GM23248 (cell line): ENCODE data around the gene SLC35C1. TPM values are rescaled to one million over a fixed set of nuclear protein-coding genes. Genes with fewer than 3 reads are reported as not detected.

ENCODE experiments used
- DNase-seq: peaks from one replicate; pipeline ENCODE4 v3.0.0-alpha.2; 2015
- H2AFZ ChIP-seq: fragments of 200-600 bp; sonication (generic); 2 replicates; pipeline ENCODE4 v1.6.1; 2016; ENCODE audit warnings: antibody characterized with exemption
- H3F3A ChIP-seq: fragments of 200-600 bp; sonication (generic); 2 replicates; pipeline ENCODE4 v1.6.1; 2016; ENCODE audit warnings: mild to moderate bottlenecking, antibody characterized with exemption, mixed run types; ENCODE audit not compliant: insufficient read depth
- H3K27ac ChIP-seq: fragments of 200-600 bp; sonication (generic); 2 replicates; pipeline ENCODE4 v1.5.1; 2016; ENCODE audit warnings: mild to moderate bottlenecking
- H3K27me3 ChIP-seq: fragments of 200-600 bp; sonication (generic); replicated peaks from 2 replicates; pipeline ENCODE4 v1.6.1; 2016; ENCODE audit warnings: mild to moderate bottlenecking; ENCODE audit not compliant: insufficient read depth
- H3K36me3 ChIP-seq: fragments of 200-600 bp; sonication (generic); 2 replicates; pipeline ENCODE4 v1.6.1; 2016; ENCODE audit warnings: low read depth, mild to moderate bottlenecking
- H3K4me1 ChIP-seq: fragments of 200-600 bp; sonication (generic); 2 replicates; pipeline ENCODE4 v1.6.1; 2016; ENCODE audit warnings: mild to moderate bottlenecking; ENCODE audit not compliant: insufficient read depth
- H3K4me2 ChIP-seq: fragments of 200-600 bp; sonication (generic); one replicate; pipeline ENCODE4 v1.6.1; 2016; ENCODE audit warnings: mild to moderate bottlenecking; ENCODE audit not compliant: unreplicated experiment
- H3K4me3 ChIP-seq: fragments of 200-600 bp; sonication (generic); 2 replicates; pipeline ENCODE4 v1.5.1; 2016; ENCODE audit warnings: mild to moderate bottlenecking
- H3K79me2 ChIP-seq: fragments of 200-600 bp; sonication (generic); 2 replicates; pipeline ENCODE4 v1.6.1; 2016; ENCODE audit warnings: mild to moderate bottlenecking; ENCODE audit not compliant: insufficient read depth
- H3K9ac ChIP-seq: fragments of 200-600 bp; sonication (generic); 2 replicates; pipeline ENCODE4 v1.6.1; 2016; ENCODE audit warnings: mild to moderate bottlenecking
- H3K9me2 ChIP-seq: fragments of 200-600 bp; sonication (generic); 2 replicates; pipeline ENCODE4 v1.6.1; 2016; ENCODE audit warnings: mixed run types, mild to moderate bottlenecking, moderate library complexity; ENCODE audit not compliant: insufficient read depth
- H3K9me3 ChIP-seq: fragments of 200-600 bp; sonication (generic); one replicate; pipeline ENCODE4 v1.6.1; 2017; ENCODE audit warnings: low read depth
- H4K20me1 ChIP-seq: fragments of 200-600 bp; sonication (generic); 2 replicates; pipeline ENCODE4 v1.6.0; 2016; ENCODE audit not compliant: insufficient read depth
- EZH2 ChIP-seq: fragments of 200-600 bp; sonication (generic); IDR thresholded peaks from 2 replicates; pipeline ENCODE4 v1.6.1; 2018; ENCODE audit warnings: antibody characterized with exemption, mild to moderate bottlenecking; ENCODE audit not compliant: insufficient read depth, poor library complexity, severe bottlenecking
- EZH2phosphoT487 ChIP-seq: fragments of 200-600 bp; sonication (generic); IDR thresholded peaks from 2 replicates; pipeline ENCODE4 v1.6.1; 2018; ENCODE audit warnings: antibody characterized with exemption, moderate library complexity, mild to moderate bottlenecking, low read depth; ENCODE audit not compliant: insufficient read depth
- WGBS, 2 experiments: methylation state at CpG; one replicate each; pipeline ENCODE4 v1.1.6; 2015 to 2017; ENCODE audit warnings: low lambda C conversion rate in 2 of 2, low coverage in 1 of 2; ENCODE audit errors: missing lambda C conversion rate in 2 of 2; 5-methylcytosine and 5-hydroxymethylcytosine counted together
- in situ Hi-C: fragments of 300-500 bp; cut with MboI; formaldehyde crosslinking; loops from 2 replicates; pipeline ENCODE4 v1.15.0; 2020
- polyA plus RNA-seq: library from polyadenylated mRNA; unstranded; fragments of >200 nt; fragmentation: Nextera tagmentation; extraction: Ambion mirVana; gene quantifications from 2 replicates; pipeline ENCODE4 v1.2.1, GENCODE V29; 2016
- total RNA-seq: library from RNA; depleted of rRNA; stranded (reverse); fragments of >200 nt; shearing (Covaris generic); gene quantifications from 2 replicates; pipeline ENCODE4 v1.2.3, GENCODE V29; 2014

Gene SLC35C1
- total and polyA plus RNA-seq, 2 experiments from 2014 or later: 12.5 to 17.8 TPM

GRCh38 chr11:45761659-45762058, 43.3 kb upstream of the SLC35C1 start:
- H3K9me2 ChIP-seq: no peaks in the 10 kb centered on the region
- H3F3A ChIP-seq: no peaks in the 10 kb centered on the region
- H3K79me2 ChIP-seq: no peaks in the 10 kb centered on the region
- no peak overlapping the region for H2AFZ ChIP-seq
- peaks cover 36% of the 10 kb centered on the region for H3K27me3 ChIP-seq
- no peaks in the 10 kb centered on the region for H3K4me1 ChIP-seq
- in situ Hi-C loops: loop anchor here (10.0 kb wide), 1 partner anchor 397 kb away; no protein-coding TSS in a partner anchor
- no peak for DNase-seq
- H3K4me2 ChIP-seq: no peak overlapping the region
- H3K36me3 ChIP-seq: no peaks in the 10 kb centered on the region
- no peak overlapping the region for H3K9ac ChIP-seq
- no peak for TF ChIP-seq EZH2phosphoT487
- 71 to 76% methylated on average over 6 of the region's 6 CpGs for WGBS, 2 experiments
- H3K27ac ChIP-seq: no peak overlapping the region
- H4K20me1 ChIP-seq: no peaks in the 10 kb centered on the region
- no peak overlapping the region for H3K4me3 ChIP-seq
- no peaks in the 10 kb centered on the region for H3K9me3 ChIP-seq

- DNase-seq: no peak
- in situ Hi-C loops: loop anchor here (10.0 kb wide), 1 partner anchor 400 kb away; no protein-coding TSS in a partner anchor
- Histone ChIP-seq H3K4me3 (no peak overlapping the region), H3K4me2 (no peak overlapping the region), H4K20me1 (no peaks in the 10 kb centered on the region), H3K4me1 (no peaks in the 10 kb centered on the region), H3F3A (no peaks in the 10 kb centered on the region), H3K9ac (no peak overlapping the region), H3K79me2 (no peaks in the 10 kb centered on the region), H3K9me2 (no peaks in the 10 kb centered on the region), H3K27ac (no peak overlapping the region), H3K36me3 (no peaks in the 10 kb centered on the region), H3K27me3 (peaks cover 56% of the 10 kb centered on the region), H3K9me3 (no peaks in the 10 kb centered on the region), H2AFZ (no peak overlapping the region)
- no peak for TF ChIP-seq EZH2
- no peak for TF ChIP-seq EZH2phosphoT487
- 36 to 40% methylated on average over 8 of the region's 8 CpGs for WGBS, 2 experiments
Measured at GRCh38 chr11:45765107-45765668, 39.8 kb upstream of the SLC35C1 start.

GRCh38 chr11:45765836-45766235, 39.1 kb upstream of the SLC35C1 start:
- Histone ChIP-seq H3K27me3 (peaks cover 60% of the 10 kb centered on the region), H2AFZ (no peak overlapping the region), H3K4me3 (no peak overlapping the region), H3K27ac (no peak overlapping the region), H3K9me3 (no peaks in the 10 kb centered on the region), H3K9ac (no peak overlapping the region), H3K79me2 (no peaks in the 10 kb centered on the region), H3K4me2 (no peak overlapping the region), H3K36me3 (no peaks in the 10 kb centered on the region), H3F3A (no peaks in the 10 kb centered on the region), H3K9me2 (no peaks in the 10 kb centered on the region), H3K4me1 (no peaks in the 10 kb centered on the region), H4K20me1 (no peaks in the 10 kb centered on the region)
- TF ChIP-seq EZH2: no peak
- WGBS, 2 experiments: 55 to 56% methylated on average over 4 of the region's 4 CpGs
- in situ Hi-C loops: loop anchor here (10.0 kb wide), 1 partner anchor 401 kb away; no protein-coding TSS in a partner anchor
- no peak for DNase-seq

GRCh38 chr11:45766469-45766868, 38.5 kb upstream of the SLC35C1 start:
- no peaks in the 10 kb centered on the region for H3K36me3 ChIP-seq
- H3K79me2 ChIP-seq: no peaks in the 10 kb centered on the region
- H2AFZ ChIP-seq: no peak overlapping the region
- no peaks in the 10 kb centered on the region for H3K9me3 ChIP-seq
- no peak overlapping the region for H3K4me3 ChIP-seq
- H3K27ac ChIP-seq: no peak overlapping the region
- in situ Hi-C loops: loop anchor here (10.0 kb wide), 1 partner anchor 402 kb away; no protein-coding TSS in a partner anchor
- WGBS, 2 experiments: 28 to 35% methylated on average over 7 of the region's 7 CpGs
- no peak for DNase-seq
- no peak overlapping the region for H3K4me2 ChIP-seq
- TF ChIP-seq EZH2 (no peak), EZH2phosphoT487 (no peak)
- H3K27me3 ChIP-seq: peaks cover 60% of the 10 kb centered on the region
- no peaks in the 10 kb centered on the region for H3K9me2 ChIP-seq
- H3K4me1 ChIP-seq: no peaks in the 10 kb centered on the region
- no peaks in the 10 kb centered on the region for H3F3A ChIP-seq
- H4K20me1 ChIP-seq: no peaks in the 10 kb centered on the region
- H3K9ac ChIP-seq: no peak overlapping the region

- Histone ChIP-seq H3K4me1 (no peaks in the 10 kb centered on the region), H3K36me3 (no peaks in the 10 kb centered on the region), H3K9me3 (no peaks in the 10 kb centered on the region), H3K27me3 (peaks cover 52% of the 10 kb centered on the region), H3F3A (no peaks in the 10 kb centered on the region), H3K4me2 (no peak overlapping the region), H4K20me1 (no peaks in the 10 kb centered on the region), H3K27ac (no peak overlapping the region), H3K9ac (no peak overlapping the region), H3K4me3 (no peak overlapping the region), H3K9me2 (no peaks in the 10 kb centered on the region), H2AFZ (no peak overlapping the region), H3K79me2 (no peaks in the 10 kb centered on the region)
- WGBS, 2 experiments: 55 to 59% methylated on average over 5 of the region's 5 CpGs
- in situ Hi-C loops: loop anchor here (10.0 kb wide), 1 partner anchor 404 kb away; no protein-coding TSS in a partner anchor
- no peak for DNase-seq
- TF ChIP-seq EZH2: no peak
- no peak for TF ChIP-seq EZH2phosphoT487
Measured at GRCh38 chr11:45768486-45768885, 36.5 kb upstream of the SLC35C1 start.
